ENCODE results near the gene TCF3. TPM values are rescaled to one million over a fixed set of nuclear protein-coding genes. Genes with fewer than 3 reads are reported as not detected.

TCF3 gene
- total and polyA plus RNA-seq, 2 experiments from 2014 or later = 76.7 to 125 TPM

DNA sequence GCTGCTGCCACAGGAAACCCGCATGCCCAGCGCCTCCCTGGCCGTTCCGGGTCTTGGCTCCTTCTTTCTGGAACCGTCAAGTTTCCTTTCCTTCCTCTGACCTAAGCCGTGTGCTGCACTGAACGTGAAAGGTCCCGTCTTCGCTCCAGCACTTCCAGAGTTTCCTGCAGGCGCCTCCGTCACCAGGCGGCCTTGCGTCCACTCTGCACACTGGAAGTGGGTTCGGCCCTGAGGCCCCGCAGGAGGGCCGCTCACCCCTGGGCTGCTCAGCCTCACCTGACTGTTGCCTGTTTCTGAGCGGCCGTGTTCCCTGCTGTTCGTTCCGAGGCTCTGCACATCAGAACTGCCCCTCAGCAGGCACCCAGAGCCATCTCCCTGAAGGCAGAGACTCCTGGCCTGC, 72.0 kb downstream of the TCF3 start:
- Histone ChIP-seq H3K4me3 (no peak overlapping the region), H3K79me2 (peaks cover 16% of the 10 kb centered on the region), H4K20me1 (ENCODE audit: insufficient read depth, poor library complexity, severe bottlenecking) (peaks cover 9% of the 10 kb centered on the region), H3K27me3 (no peaks in the 10 kb centered on the region), H3K9me3 (ENCODE audit: low read depth) (no peaks in the 10 kb centered on the region), H2AFZ (no peak overlapping the region), H3K27ac (no peak overlapping the region), H3K4me1 (ENCODE audit: insufficient read depth) (no peaks in the 10 kb centered on the region), H3K36me3 (replicated peaks; ENCODE audit: insufficient read depth, low read depth) (no peaks in the 10 kb centered on the region), H3K9me2 (replicated peaks; ENCODE audit: insufficient read depth) (no peaks in the 10 kb centered on the region), H3K4me2 (no peak overlapping the region)
- no peak for TF ChIP-seq EZH2 (IDR thresholded peaks at IDR 0.05; ENCODE audit: borderline replicate concordance)
- TF ChIP-seq EZH2phosphoT487 (IDR thresholded peaks at IDR 0.05; ENCODE audit: low read depth, severe bottlenecking, unreplicated experiment) = no peak
- TF ChIP-seq, protein P1, sequence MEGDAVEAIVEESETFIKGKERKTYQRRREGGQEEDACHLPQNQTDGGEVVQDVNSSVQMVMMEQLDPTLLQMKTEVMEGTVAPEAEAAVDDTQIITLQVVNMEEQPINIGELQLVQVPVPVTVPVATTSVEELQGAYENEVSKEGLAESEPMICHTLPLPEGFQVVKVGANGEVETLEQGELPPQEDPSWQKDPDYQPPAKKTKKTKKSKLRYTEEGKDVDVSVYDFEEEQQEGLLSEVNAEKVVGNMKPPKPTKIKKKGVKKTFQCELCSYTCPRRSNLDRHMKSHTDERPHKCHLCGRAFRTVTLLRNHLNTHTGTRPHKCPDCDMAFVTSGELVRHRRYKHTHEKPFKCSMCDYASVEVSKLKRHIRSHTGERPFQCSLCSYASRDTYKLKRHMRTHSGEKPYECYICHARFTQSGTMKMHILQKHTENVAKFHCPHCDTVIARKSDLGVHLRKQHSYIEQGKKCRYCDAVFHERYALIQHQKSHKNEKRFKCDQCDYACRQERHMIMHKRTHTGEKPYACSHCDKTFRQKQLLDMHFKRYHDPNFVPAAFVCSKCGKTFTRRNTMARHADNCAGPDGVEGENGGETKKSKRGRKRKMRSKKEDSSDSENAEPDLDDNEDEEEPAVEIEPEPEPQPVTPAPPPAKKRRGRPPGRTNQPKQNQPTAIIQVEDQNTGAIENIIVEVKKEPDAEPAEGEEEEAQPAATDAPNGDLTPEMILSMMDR (IDR thresholded peaks at IDR 0.05; ENCODE audit: poor library complexity) = no peak
- DNase-seq (ENCODE audit: low spot score) = no peak
- WGBS (ENCODE audit: low lambda C conversion rate, missing lambda C conversion rate) = 98% methylated on average over 20 of the region's 20 CpGs

DNA sequence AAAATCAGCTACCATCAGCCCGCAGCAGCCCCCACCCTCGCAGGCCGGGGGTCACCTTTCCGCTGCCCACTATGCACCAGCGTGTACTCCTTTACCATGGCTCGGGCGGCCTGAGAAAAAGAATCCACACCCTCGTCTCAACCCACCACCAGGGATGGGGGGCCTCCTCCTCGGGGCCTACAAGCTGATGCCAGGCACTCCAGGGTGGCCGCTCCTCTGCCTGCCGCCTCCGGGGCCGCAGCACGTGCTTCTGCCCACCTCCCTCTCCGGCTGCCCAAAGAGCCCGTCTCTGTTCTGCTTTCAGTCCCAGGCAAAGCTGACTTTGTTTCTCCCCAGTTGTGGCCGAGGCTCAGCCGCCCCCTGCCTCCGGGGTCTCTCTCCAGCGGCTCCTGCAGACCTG, 73.2 kb downstream of the TCF3 start:
- H3K9me2 ChIP-seq (replicated peaks; ENCODE audit: insufficient read depth) = no peaks in the 10 kb centered on the region
- no peaks in the 10 kb centered on the region for H3K36me3 ChIP-seq (replicated peaks; ENCODE audit: insufficient read depth, low read depth)
- TF ChIP-seq EZH2 (IDR thresholded peaks at IDR 0.05; ENCODE audit: borderline replicate concordance) = no peak
- TF ChIP-seq, protein P1 (IDR thresholded peaks at IDR 0.05; ENCODE audit: poor library complexity) = no peak
- no peak for TF ChIP-seq EZH2phosphoT487 (IDR thresholded peaks at IDR 0.05; ENCODE audit: low read depth, severe bottlenecking, unreplicated experiment)
- H3K9me3 ChIP-seq (ENCODE audit: low read depth) = no peaks in the 10 kb centered on the region
- peaks cover 4% of the 10 kb centered on the region for H4K20me1 ChIP-seq (ENCODE audit: insufficient read depth, poor library complexity, severe bottlenecking)
- H3K27ac ChIP-seq = no peak overlapping the region
- H3K27me3 ChIP-seq = no peaks in the 10 kb centered on the region
- peaks cover 10% of the 10 kb centered on the region for H3K79me2 ChIP-seq
- H3K4me1 ChIP-seq (ENCODE audit: insufficient read depth) = no peaks in the 10 kb centered on the region
- 98% methylated on average over 19 of the region's 20 CpGs for WGBS (ENCODE audit: low lambda C conversion rate, missing lambda C conversion rate)
- H3K4me2 ChIP-seq = no peak overlapping the region
- H2AFZ ChIP-seq = no peak overlapping the region
- DNase-seq (ENCODE audit: low spot score) = no peak
- H3K4me3 ChIP-seq = no peak overlapping the region

DNA sequence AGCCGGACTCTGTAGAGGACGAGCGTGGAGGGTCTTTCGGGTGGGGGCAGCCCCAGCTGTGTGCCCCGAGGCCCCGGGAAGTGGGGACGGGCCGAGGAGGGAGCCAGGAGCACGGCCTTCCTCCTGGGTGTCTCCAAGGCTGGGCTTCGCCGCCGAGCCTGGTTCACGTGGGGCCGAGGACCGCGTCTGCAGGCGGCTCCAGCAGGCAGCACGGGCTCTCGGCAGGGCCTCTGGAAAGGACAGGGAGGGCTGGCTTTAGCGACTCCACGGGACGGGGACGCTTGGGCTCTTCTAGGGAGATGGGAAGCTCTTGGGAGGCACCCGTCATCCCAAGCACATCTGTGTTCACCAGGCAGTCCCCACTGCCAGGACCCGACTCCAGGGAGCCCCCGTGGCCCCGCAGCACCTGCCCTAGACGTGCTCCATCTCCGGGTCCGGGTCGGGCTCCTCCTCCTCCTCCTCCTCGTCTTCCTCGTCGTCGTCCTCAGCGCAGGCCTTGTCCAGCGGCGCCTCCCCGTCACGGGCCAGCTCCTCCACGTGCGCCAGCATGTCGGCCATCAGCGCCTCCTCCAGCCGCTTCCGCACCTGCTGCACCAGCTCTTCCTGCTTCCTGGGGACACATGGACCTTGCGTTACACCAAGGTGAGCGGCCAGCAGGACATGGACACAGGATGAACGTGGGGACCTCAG, 74.3 kb downstream of the TCF3 start:
- DNase-seq (ENCODE audit: low spot score) = no peak
- 96% methylated on average over 45 of the region's 49 CpGs for WGBS (ENCODE audit: low lambda C conversion rate, missing lambda C conversion rate)
- H3K79me2 ChIP-seq = peaks cover 7% of the 10 kb centered on the region
- H3K36me3 ChIP-seq (replicated peaks; ENCODE audit: insufficient read depth, low read depth) = no peaks in the 10 kb centered on the region
- H3K27me3 ChIP-seq = no peaks in the 10 kb centered on the region
- H3K9me3 ChIP-seq (ENCODE audit: low read depth) = no peaks in the 10 kb centered on the region
- peaks cover 4% of the 10 kb centered on the region for H4K20me1 ChIP-seq (ENCODE audit: insufficient read depth, poor library complexity, severe bottlenecking)
- TF ChIP-seq EZH2 (IDR thresholded peaks at IDR 0.05; ENCODE audit: borderline replicate concordance) = no peak
- no peak for TF ChIP-seq EZH2phosphoT487 (IDR thresholded peaks at IDR 0.05; ENCODE audit: low read depth, severe bottlenecking, unreplicated experiment)
- TF ChIP-seq, protein P1 (IDR thresholded peaks at IDR 0.05; ENCODE audit: poor library complexity) = no peak
- no peak overlapping the region for H3K4me3 ChIP-seq
- no peak overlapping the region for H3K4me2 ChIP-seq
- no peak overlapping the region for H2AFZ ChIP-seq
- no peak overlapping the region for H3K27ac ChIP-seq
- H3K4me1 ChIP-seq (ENCODE audit: insufficient read depth) = no peaks in the 10 kb centered on the region
- H3K9me2 ChIP-seq (replicated peaks; ENCODE audit: insufficient read depth) = no peaks in the 10 kb centered on the region

Measured in hepatocyte (in vitro differentiated cells).